ENCODE results near the gene ZDHHC19. TPM values are rescaled to one million over a fixed set of nuclear protein-coding genes. Genes with fewer than 3 reads are reported as not detected.
"Not testable (repeated sequence)": the region's sequence is repeated elsewhere in the genome, so short reads cannot be mapped to it uniquely, and the experiment has no call there.

Gene ZDHHC19
- total RNA-seq, 2 donors from 2014 or later: not detected

- no peaks in the 10 kb centered on the region for H3K27me3 ChIP-seq
- H3K4me1 ChIP-seq: peaks cover 19% of the 10 kb centered on the region
- TF ChIP-seq CTCF (IDR thresholded peaks at IDR 0.05): no peak
- H3K27ac ChIP-seq: no peak overlapping the region
- H3K36me3 ChIP-seq: no peaks in the 10 kb centered on the region
- H3K4me3 ChIP-seq: no peak overlapping the region
- no peaks in the 10 kb centered on the region for H3K9me3 ChIP-seq
- intact Hi-C loops (cut with DNase I): no loop called here
- H3K9ac ChIP-seq (ENCODE audit: low read depth in 2 of 2, low read length in 2 of 2): no peak overlapping the region
- DNase-seq: no peak
These were observed 35.5 kb downstream of the ZDHHC19 start for GRCh38 chr3:196175722-196176121.

- H3K27ac ChIP-seq: no peak overlapping the region
- no peak overlapping the region for H3K4me3 ChIP-seq
- DNase-seq: no peak
- no peaks in the 10 kb centered on the region for H3K36me3 ChIP-seq
- no peaks in the 10 kb centered on the region for H3K9me3 ChIP-seq
- H3K27me3 ChIP-seq: no peaks in the 10 kb centered on the region
- no peak overlapping the region for H3K9ac ChIP-seq (ENCODE audit: low read depth in 2 of 2, low read length in 2 of 2)
- TF ChIP-seq CTCF (IDR thresholded peaks at IDR 0.05): no peak
- peaks cover 19% of the 10 kb centered on the region for H3K4me1 ChIP-seq
- intact Hi-C loops (cut with DNase I): no loop called here
These were observed 36.0 kb downstream of the ZDHHC19 start for GRCh38 chr3:196175116-196175625.

GRCh38 chr3:196174652-196175051 lies 36.5 kb downstream of the ZDHHC19 start:
- Histone ChIP-seq H3K9ac (ENCODE audit: low read depth in 2 of 2, low read length in 2 of 2) (no peak overlapping the region), H3K9me3 (no peaks in the 10 kb centered on the region), H3K4me1 (peaks cover 15% of the 10 kb centered on the region), H3K27ac (no peak overlapping the region), H3K36me3 (no peaks in the 10 kb centered on the region), H3K27me3 (no peaks in the 10 kb centered on the region), H3K4me3 (no peak overlapping the region)
- intact Hi-C loops (cut with DNase I): no loop called here
- TF ChIP-seq CTCF (IDR thresholded peaks at IDR 0.05): no peak
- DNase-seq: no peak

GRCh38 chr3:196170296-196170695 lies 40.9 kb downstream of the ZDHHC19 start:
- H3K9me3 ChIP-seq; DNase-seq; H3K9ac ChIP-seq (ENCODE audit: low read depth in 2 of 2, low read length in 2 of 2); H3K36me3 ChIP-seq; H3K27me3 ChIP-seq; intact Hi-C loops (cut with DNase I); H3K4me3 ChIP-seq; H3K27ac ChIP-seq; H3K4me1 ChIP-seq: not testable (repeated sequence)

- Histone ChIP-seq H3K4me1 (no peaks in the 10 kb centered on the region), H3K4me3 (no peak overlapping the region), H3K27ac (no peak overlapping the region), H3K9ac (ENCODE audit: low read depth in 2 of 2, low read length in 2 of 2) (no peak overlapping the region), H3K36me3 (no peaks in the 10 kb centered on the region), H3K9me3 (no peaks in the 10 kb centered on the region), H3K27me3 (no peaks in the 10 kb centered on the region)
- no peak for TF ChIP-seq CTCF (IDR thresholded peaks at IDR 0.05)
- intact Hi-C loops (cut with DNase I): no loop called here
- no peak for DNase-seq
These were observed 41.4 kb downstream of the ZDHHC19 start for GRCh38 chr3:196169836-196170240.

GRCh38 chr3:196168808-196169391 lies 42.3 kb downstream of the ZDHHC19 start:
- intact Hi-C loops (cut with DNase I): no loop called here
- TF ChIP-seq CTCF (IDR thresholded peaks at IDR 0.05): no peak
- H3K27me3 ChIP-seq: no peaks in the 10 kb centered on the region
- no peaks in the 10 kb centered on the region for H3K9me3 ChIP-seq
- no peaks in the 10 kb centered on the region for H3K36me3 ChIP-seq
- no peak overlapping the region for H3K4me3 ChIP-seq
- H3K4me1 ChIP-seq: peaks cover 1% of the 10 kb centered on the region
- H3K27ac ChIP-seq: no peak overlapping the region
- no peak overlapping the region for H3K9ac ChIP-seq (ENCODE audit: low read depth in 2 of 2, low read length in 2 of 2)
- DNase-seq: no peak
